Middle frontal gyrus (tissue), 1 donor: ENCODE results near the gene C1RL.
A peak's percentile ranks its signal among the peaks of the same experiment; 100 is the strongest.

Experiments used
- DNase-seq: peaks from one replicate; pipeline ENCODE4 v3.0.0-alpha.2; 2015; ENCODE audit warnings: low spot score; ENCODE audit errors: extremely low spot score

C1RL gene, protein sequence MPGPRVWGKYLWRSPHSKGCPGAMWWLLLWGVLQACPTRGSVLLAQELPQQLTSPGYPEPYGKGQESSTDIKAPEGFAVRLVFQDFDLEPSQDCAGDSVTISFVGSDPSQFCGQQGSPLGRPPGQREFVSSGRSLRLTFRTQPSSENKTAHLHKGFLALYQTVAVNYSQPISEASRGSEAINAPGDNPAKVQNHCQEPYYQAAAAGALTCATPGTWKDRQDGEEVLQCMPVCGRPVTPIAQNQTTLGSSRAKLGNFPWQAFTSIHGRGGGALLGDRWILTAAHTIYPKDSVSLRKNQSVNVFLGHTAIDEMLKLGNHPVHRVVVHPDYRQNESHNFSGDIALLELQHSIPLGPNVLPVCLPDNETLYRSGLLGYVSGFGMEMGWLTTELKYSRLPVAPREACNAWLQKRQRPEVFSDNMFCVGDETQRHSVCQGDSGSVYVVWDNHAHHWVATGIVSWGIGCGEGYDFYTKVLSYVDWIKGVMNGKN

DNA sequence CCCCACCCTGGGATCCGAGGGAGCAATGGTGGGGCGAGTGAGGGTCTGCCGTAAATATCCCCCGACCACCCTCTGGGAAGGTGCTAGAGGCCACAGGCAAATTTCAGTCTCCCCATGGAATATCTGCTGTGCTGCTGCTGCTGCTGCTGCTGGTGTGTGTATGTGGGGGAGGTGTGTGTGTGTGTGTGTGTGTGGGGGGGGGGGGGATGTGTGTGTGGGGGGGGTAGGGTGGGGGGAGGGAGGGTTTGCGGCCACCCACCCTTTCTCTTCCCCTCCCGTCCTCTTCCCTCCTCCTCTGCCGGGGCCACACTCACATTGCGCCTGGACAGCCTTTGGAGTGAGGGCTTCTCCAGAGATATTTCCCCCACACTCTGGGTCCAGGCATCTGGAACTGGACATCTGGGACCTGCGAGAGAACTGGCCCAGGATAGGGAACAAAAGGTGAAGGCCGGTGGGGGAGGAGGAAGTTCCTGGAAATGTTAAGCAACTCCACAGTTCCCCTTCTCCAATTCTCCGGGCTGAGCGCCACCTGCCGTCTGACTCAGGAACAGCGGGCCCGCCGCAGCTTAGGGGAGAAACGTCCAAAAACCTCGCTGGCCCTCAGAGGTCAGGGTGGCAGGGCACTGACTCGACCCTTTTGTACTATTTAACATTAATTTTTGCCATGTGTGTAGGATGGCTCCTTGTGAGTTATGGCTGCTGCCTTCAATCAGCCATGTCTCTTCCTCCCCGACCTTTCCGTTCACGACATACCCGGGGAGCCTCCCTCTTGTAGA lies at the start of gene C1RL:
C1RL (minus strand) TSS at position 419 of the 776 bp plus-strand sequence; CDS start at position 385, 34 bp downstream.
- peak; percentile 33 for DNase-seq

- DNase-seq = no peak
These were observed 48.4 kb upstream of the C1RL start for GRCh38 chr12:7157391-7157790.

DNA sequence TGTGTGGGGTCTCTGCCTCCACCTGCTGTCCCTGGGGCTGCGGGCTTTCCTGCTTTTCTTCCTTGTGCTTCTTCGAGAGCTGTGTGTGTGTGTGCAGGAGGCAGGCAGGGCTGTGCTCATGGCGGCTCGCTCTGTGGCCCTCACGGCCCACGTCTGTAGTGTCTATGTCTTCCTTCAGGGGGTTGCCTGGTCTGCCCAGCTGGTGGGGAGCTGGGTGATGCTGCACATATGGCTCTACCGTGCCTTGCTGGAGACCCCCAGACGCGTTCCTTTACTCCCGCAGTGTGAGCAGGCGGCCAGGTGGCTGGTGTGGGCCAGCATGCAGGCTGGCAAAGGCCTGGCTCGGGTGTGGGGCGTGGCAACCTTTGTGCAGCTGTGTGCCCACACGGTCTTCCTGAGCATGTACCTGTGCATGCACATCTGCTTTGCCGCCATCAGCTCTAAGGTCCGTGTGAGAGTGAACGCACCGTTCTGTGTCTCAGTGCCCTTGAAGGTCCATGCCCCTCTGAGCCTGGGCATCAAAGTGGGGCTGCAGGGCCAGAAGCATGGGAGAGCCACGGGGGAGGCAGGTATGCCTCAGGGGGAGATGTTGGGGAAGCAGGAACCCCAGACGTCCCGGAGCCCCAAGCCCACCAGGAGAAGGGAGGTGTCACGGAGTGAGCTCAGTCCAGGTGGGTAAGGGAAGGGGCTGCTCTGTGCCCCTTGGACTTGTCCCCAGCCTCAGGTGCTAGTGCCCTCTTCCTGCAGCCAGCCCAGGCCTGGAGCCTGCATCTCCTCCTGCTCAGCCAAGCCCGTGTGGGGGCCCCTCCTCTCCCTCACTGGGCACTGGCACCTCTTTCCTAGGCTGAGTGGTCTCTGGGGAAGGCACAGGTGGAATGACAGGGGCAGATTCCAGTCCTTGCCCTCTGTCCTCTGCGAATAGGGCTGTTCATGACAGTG lies 47.5 kb upstream of the C1RL start:
- no peak for DNase-seq

DNA sequence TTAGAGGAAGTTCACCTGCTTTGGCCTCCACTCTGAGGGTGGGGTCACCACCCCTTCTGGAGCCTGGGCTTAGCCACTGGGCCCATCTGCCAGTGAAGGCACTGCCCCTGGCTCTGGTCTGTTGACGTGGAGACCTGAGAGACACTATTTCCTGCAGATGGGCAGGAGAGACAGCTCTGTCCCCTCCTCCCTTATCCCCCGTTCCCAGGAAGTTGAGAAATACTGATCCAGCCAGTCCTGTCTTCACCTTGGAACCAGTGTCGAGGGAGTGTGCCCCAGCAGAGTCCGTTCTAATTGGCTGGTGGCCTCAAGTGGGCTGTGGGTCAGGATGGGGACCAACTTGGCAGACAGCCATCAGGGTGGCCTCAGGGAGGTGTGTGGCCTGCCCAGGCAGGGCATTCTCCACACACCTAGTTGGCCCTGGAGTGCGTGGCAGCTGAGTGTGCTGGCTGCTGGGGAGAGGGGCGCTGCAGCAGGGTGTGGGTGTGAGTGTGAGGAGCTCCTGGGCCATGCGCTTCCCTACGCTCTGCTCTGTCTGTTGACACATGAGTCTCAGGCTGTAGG lies 46.5 kb upstream of the C1RL start:
- DNase-seq = no peak

GRCh38 chr12:7154901-7155470 lies 46.0 kb upstream of the C1RL start:
- DNase-seq = no peak

DNA sequence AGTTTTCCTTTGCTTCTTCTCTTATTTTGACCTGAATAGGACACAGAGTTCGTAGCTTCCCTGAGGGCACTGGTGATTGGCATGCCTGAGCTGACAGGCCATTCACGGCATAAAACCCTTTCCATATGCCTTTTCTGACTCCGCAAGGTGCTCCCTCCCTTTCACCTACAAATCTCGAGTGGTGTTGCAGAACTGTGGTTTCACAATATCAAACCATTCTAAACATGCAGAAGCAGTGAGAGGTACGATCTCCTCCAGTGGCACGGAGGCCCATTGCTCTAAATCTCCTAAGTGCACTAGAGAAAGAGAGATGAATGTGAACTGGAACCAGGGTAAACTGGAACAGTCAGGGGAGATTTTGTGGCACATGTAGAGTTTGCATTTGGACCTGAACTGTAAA lies 45.0 kb upstream of the C1RL start:
- no peak for DNase-seq

- DNase-seq = no peak
These were observed 43.8 kb upstream of the C1RL start for GRCh38 chr12:7152818-7153217.

DNA sequence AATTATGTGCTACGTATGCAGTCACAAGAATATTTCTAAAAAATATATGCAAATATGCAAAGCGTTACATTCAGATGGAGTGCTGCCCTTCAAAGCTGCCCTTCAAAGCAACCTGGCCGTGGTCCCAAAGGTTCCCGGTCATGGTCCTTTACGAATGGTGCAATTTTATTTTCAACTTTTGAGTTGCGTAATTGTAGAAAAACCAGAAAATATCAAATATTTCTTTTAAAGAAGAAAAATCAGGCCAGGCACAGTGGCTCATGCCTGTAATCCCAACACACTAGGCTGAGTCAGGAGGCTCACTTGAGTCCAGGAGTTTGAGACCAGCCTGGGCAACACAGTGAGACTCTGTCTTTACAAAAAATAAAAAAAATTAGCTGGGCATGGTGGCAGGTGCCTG lies 42.5 kb upstream of the C1RL start:
- no peak for DNase-seq

- no peak for DNase-seq
These were observed 41.8 kb upstream of the C1RL start for GRCh38 chr12:7150841-7151240.

DNA sequence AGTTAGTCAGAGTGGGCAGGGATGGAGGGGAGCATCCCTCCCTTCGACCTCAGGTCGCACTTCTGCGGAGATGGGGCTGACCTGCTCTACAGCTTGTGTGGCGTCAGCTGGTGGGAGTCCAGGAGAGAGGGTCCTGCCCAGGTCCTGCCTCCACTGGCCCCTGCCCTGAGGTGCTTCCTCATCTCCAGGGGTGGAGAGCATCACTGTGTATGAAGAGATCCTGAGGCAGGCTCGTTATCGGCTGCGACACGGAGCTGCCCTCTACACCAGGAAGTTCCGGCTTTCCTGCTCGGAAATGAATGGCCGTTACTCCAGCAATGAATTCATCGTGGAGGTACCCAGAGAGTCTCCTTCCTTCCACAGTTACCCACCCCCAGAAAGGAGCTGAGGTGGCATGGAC lies 41.3 kb upstream of the C1RL start:
- DNase-seq = no peak

- DNase-seq = no peak
These were observed 37.9 kb upstream of the C1RL start for GRCh38 chr12:7146906-7147305.

DNA sequence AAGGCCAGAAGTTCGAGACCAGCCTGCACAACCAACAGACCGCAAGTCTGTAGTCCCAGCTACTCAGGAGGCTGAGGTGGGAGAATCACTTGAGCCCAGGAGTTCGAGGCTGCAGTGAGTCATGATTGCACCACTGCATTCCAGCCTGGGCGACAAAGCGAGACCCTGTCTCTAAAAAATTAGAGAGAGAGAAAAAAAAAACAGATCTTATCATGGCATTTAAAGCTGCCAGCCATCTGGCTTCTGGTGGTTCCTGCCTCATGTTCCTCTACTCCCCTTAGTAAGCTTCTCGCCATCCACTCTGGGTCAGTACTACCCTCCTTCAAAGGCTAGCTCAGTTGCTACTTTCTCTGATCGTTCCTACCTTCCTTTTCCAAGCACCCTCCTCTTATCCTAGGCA lies 37.2 kb upstream of the C1RL start:
- DNase-seq = no peak

GRCh38 chr12:7145671-7146070 lies 36.7 kb upstream of the C1RL start:
- DNase-seq = no peak

- DNase-seq = no peak
These were observed 35.6 kb upstream of the C1RL start for GRCh38 chr12:7144414-7145120.

DNA sequence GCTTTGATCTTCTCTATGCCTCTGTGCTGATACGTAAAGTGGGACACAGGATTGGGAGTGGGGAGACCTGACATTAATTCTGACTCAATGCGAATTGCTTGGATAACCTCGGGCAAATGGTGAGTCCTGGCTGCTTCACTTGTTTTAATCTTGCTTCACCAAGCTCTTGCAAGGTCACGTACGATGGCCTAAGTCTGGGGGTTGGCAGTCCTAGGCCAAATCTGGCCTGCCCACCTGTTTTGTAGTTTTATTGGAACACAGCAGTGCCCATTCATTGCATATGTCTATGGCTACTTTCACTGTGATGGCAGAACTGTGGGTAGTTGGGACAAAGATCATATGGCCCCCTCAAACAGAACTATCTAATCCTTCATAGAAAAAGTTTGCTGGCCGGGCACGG lies 34.5 kb upstream of the C1RL start:
- DNase-seq = no peak

DNA sequence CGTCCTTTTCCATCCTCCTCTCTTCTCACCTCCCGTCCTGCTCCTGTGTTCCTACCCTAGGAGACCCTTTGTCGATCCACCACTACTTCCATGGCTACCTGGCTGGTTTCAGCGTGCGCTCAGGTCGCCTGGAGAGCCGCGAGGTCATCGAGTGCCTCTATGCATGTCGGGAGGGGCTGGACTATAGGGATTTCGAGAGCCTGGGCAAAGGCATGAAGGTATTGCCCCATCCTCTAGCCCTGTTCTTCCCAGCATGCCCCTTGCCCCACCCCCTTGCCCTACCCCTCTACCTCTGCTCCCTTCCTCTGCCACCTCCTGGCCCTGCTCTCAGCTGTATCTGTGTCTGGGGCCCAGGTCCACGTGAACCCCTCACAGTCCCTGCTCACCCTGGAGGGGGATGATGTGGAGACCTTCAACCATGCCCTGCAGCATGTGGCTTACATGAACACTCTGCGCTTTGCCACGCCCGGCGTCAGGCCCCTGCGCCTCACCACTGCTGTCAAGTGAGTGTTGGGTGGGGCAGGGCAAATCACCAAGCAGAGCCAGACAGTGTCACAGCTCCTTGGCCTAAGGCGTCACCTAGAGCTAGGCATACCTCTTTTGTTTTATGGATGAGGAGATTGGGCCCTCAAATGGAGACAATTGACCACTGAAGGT lies 33.9 kb upstream of the C1RL start:
- no peak for DNase-seq

GRCh38 chr12:7142056-7142644 lies 33.1 kb upstream of the C1RL start:
- DNase-seq = no peak

- DNase-seq = no peak
These were observed 32.5 kb upstream of the C1RL start for GRCh38 chr12:7141351-7142005.

GRCh38 chr12:7139200-7139599 lies 30.2 kb upstream of the C1RL start:
- no peak for DNase-seq
